NCI-H2107 treated with DMSO at 0.1 percent for 48 hours (cell line): ENCODE measurements around the gene MCL1.
A peak's percentile ranks its signal among the peaks of the same experiment; 100 is the strongest.

ENCODE experiments used
- DNase-seq: peaks from one replicate; lab custom pipeline; 2025; ENCODE audit not compliant: unreplicated experiment; lab: John Stamatoyannopoulos, UW

Gene MCL1

DNA sequence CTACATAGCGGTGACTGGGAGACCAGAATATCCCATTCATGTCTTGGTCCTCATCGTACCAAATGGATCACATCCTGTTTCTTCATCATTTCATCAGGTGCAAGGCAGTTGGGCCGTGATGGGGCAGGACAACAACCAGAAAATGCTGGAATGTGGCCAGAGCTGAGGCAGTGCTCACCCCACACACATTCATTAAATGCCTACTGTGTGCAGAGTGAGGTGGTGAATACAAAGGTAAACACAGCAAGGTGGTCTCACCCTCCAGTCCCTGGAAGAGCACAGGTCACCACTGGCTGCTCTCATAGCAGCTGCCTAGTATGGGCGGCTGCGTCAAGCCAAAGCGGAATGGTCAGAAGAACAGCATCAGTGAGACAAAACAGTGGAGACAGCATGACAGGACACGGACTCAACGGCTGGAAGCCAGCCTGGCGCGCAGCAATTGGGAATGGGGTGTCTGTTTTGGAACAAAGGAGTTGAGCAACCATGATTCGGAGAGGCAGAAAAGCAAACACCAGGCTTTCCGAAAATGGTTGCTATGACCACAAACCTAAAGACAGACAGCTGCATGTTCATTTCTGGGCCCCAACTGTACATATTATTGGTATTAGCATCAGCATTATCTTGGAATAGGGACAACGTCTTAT lies 35.8 kb downstream of the MCL1 start:
- DNase-seq = peak; percentile 70

DNA sequence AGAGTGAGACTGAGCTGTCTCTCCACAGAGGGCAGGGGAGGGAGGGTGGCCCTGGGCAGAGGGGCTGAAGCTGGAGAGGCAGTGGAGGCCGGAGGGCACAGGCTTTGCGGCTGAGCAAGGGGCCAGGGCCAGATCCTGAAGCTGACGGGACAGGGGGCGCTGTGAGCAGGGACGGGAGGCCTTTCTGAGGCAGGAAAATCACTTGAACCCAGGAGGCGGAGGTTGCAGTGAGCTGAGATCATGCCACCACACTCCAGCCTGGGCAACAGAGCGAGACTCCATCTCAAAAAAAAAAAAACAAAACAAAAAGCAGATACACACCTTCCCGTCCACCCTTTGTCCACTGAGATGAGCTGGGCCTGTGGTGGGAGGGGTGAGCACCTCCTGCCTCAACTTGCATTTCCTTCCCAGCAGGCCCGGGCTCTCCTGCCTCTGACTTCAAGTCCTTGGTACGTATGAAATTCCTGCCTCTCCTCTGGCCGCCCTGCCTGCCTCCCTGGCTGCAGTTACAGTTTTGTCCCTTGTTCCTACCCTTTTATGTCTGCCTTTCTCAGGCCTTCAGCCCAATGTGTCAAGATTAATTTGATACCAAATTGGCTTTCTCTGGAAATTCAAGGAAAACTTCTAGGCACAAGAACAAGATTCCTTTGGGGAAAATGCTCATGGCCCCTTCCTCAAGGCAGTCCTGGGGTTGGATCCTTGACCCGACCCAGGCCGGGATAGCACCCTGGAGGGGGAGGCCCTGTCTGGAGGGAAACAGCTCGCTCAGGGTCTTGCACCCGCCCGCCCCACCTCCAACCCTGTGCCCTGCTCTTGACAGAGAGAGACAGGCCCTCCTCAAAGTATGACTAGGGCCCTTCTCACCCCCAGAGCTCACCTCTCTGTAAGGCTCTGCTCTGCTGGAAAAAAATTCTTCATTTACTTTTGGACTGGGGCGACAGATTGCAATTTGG lies 41.4 kb downstream of the MCL1 start:
- DNase-seq = no peak

DNA sequence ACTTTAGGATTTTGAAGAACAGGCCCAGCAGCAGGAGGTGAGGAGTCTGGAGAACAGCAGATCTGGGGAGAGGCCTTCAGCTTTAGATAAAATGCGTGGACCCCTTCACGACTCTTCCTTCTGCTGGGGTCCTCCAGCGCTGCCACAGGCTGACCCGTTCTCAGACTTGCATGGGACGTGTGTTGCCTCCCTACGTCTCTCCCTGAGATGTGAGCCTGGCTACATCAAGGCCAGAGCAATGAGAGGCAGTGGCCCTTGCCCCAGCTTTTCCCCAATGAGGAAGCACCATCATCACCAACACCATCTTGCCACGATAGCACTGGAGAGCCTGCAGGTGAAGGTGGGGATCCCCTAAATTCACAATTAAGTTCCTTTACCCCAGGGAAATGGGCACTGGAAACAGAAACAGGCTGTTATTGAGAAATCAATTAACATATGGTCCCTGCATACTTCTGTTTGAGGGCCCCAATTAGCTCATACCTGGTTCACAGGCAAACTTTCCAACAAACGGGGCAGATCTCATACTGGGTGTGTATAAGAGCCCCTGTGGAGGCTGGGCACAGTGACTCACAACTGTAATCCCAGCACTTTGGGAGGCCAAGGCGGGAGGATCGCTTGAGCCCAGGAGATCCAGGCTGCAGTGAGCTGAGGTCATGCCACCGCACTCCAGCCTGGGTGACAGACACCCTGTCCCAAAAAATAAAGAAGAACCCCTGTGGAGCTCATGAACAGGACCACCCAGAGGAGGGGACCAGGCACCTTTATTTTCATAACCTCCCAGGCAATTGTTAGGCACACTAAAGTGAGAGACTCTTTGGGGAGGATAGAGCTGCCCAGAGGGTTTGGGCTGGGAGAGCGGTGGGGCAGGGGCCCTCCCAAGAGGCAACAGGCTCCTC lies 42.3 kb downstream of the MCL1 start:
- no peak for DNase-seq

DNA sequence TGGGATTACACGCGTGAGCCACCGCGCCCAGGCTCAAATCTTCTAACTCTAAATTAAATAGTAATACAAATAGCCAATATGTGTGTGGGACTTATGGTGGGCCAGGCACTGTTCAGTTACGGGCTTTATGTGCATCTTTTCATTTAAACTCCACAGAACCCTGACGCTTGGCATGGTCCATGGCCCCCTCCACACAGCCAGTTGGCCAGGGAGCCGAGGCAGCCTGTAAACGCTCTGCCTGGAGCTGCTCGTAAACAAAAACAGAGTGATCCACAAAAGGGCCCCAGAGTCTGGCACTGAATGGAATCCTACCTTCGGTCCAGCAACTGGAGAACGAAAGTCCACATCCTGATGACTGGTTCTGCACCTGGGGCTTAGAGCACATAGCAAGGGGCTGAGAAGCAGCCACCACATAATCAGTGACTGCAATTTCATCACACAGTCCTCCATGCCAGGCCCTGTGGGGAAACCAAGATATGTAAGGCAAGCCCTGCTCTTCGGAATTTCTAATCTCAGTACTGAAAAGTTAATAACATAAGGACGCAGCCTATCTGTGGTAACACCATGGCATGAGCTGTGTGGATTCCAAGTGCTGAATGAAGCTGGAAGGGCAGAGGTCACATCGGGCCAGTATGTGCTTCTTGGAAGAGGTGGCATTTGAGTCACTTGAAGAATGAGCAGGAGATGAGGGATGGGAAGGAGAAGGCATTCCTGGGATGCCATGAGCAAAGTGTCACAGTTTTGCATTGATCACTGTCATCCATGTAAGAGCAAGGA lies 43.7 kb downstream of the MCL1 start:
- DNase-seq = no peak

DNA sequence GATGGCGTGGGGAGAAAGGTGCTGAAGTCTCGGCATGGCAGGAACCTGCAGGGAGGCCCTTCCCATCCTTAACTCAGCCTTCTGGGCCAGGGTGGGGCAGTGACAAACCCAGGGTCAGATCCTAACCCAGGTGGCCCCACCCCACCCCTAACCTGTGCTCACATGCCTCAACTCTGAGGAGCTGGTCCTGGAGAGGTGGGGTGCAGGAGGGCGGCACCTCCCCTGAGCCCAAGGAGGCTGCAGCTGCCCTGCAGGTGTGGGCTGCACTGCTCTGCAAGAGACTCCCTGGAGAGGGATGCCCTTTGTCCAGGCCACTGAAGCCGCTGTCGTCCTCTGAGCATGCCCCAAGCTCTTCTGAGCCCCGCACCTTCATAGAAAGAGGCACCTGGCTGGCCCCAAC lies 45.4 kb downstream of the MCL1 start:
- no peak for DNase-seq

DNA sequence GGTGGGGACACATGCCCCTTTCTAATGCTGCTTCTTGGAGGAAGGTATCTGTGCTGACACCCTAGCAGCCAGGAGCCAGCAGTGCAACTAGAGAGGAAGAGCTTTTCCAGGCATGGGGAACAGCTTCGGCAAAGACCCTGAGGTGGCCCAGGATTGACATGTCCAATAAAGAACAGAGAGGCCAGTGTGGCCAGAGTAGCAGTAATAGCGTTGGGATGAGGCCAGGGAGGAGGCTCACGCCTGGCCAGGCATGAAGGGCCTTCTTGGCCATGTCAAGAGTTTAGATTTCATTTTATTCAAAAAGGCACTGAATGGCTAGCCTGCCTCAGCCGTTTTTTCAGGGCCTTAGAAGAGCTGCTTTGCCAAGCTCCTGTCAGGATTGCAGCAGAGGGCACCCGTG lies 46.5 kb downstream of the MCL1 start:
- no peak for DNase-seq

DNA sequence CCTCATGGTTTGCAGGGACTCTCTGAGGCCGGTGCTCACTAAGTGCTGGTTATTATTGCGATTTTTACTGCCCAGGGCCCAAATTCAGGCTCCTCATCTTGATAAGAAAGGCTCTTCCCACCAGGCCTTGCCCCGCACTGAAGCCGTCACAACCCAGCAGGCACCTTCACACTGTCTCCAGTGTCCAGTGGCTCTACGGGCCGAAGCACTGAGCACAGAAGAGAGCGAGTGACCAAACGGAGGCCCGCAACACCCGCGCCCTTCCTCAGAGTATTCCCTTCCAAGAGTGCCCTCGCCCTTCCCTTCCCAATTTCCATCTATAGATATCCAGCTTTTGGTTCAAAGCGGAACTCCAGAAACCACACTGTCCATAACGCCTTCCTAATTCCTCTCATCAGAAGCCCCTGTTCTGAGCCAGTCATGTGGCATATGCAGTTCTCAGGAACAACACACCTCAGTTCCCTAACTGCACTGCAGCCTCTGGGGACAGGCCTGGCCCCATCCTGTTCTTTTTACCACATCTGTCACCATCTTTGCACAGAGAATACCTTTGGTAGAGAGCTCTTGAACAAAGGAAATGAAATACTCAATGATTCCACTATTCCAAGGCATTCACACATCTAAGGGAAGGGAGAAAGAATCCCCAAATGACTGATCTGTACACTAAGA lies 48.8 kb downstream of the MCL1 start:
- DNase-seq = no peak

DNA sequence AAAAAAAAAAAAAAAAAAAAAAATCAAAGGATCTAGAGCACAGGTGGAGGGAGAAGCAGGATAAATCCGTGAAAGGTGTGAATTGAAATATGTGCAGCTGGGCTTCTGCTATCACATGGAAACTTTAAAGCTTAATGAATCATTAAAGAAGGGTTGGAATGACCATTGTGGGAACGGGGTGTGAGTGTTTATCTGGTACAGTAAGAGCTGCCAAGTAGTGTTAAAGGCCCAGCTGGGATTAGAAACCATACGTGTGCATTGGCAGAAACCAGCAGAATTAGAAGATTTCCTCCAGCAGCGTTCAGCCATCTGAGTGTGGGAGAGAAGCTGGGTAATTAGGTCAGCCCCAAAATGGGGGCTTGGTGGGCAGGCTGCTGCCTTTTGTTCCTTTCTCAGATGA lies 50.4 kb downstream of the MCL1 start:
- DNase-seq = no peak

DNA sequence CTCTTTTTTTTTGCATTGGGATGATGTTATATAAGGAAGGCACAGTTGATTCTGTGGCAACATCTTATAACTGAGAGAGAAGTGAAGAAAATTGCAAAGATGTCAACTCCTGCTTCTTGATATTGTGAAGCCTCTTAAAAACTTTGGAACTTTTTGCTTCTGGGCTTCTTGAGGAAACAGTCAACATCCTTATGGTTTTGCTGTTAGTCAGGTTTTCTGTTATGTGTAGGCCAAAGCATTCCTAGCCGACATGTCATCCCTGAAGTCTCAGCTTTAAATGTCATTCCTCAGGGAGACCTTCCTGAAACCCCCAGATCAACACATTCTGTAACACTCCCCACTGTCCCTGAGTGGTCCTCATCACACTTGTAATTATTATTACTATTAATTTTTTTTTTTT lies 51.2 kb downstream of the MCL1 start:
- DNase-seq = no peak

DNA sequence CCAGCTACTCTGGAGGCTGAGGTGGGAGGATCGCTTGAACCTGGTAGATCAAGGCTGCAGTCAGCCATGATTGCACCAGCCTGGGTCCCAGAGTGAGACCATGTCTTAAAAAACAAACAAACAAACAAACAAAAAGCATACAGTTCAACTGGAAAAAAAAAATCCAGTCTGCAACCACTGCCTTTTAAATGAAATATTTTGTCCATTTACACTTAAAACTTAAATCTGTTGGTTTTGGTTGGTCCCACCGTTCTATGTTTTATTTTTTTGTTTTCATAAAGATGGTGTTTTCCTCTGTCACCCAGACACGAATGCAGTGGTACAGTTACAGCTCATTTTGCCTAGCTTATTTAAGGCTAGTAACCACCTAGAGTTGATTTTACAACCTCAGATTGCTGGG lies 54.1 kb downstream of the MCL1 start:
- no peak for DNase-seq
